Motor neuron (in vitro differentiated cells): ENCODE data around the gene NUMB. TPM values are rescaled to one million over a fixed set of nuclear protein-coding genes. Genes with fewer than 3 reads are reported as not detected.

ENCODE experiments used
- ATAC-seq, 8 experiments: fragments of 200-7000 bp; cut with Tn5 transposase; replicated peaks in 6 of 8; 2 replicates each; pipeline ENCODE4 v1.8.0; 2021; ENCODE audit warnings: mild to moderate bottlenecking in 8 of 8, moderate library complexity in 8 of 8
- H3K27ac ChIP-seq, 2 donors: fragments of 250-450 bp; sonication (Bioruptor Pico); 2 replicates each; pipeline ENCODE4 v1.9.0; 2021; ENCODE audit warnings: antibody characterized with exemption in 2 of 2, mild to moderate bottlenecking in 2 of 2, moderate library complexity in 1 of 2
- H3K4me1 ChIP-seq, 2 donors: fragments of 250-450 bp; sonication (Bioruptor Pico); replicated peaks in 1 of 2; 2 replicates each; pipeline ENCODE4 v1.6.1; 2021; ENCODE audit warnings: antibody characterized with exemption in 2 of 2, mild to moderate bottlenecking in 2 of 2, moderate library complexity in 1 of 2
- H3K4me3 ChIP-seq, 5 donors: fragments of 250-450 bp; sonication (Bioruptor Pico); 2 replicates each; pipeline ENCODE4 v1.9.0; 2021; ENCODE audit warnings: antibody characterized with exemption in 5 of 5, mild to moderate bottlenecking in 5 of 5, moderate library complexity in 4 of 5
- WGBS, 10 experiments: fragments of 450-650 bp; shearing (Covaris generic); methylation state at CpG; one replicate each; pipeline ENCODE4 v1.0.0; 2022; 5-methylcytosine and 5-hydroxymethylcytosine counted together
- in situ Hi-C, 9 experiments: fragments of 400-800 bp; cut with MboI; loops; one replicate each; pipeline ENCODE4 v1.15.0; 2021; ENCODE audit warnings: low sequenced_read_pairs in 9 of 9, low pct_unique_long_range_greater_than_20kb in 2 of 9; ENCODE audit not compliant: unreplicated experiment in 9 of 9
- total RNA-seq, 8 experiments: library from RNA; unstranded; fragments of 300-600 nt; gene quantifications; 2 replicates each; pipeline versions ENCODE4 v1.2.3 to v1.2.4, GENCODE V29; 2022

Gene NUMB
- total RNA-seq, 8 experiments from 2014 or later = 13.4 to 56.8 (median 25.3) TPM

DNA sequence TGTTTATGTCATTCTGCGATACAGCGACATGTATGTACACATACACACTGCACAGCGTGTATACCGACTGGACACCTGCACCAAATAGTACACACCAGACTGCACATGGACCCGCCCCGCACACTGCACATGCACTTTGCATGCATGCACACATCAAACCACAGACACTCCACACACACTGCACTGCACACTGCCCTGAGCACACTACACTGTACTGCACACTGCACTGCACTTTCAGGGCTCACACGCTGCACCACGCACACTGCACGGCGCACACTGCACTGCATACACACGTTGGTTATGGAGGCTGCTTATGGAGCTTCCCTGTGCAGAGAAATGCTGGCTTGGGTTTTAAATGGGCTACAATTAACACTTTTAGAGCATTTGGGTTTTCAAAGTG lies 219.4 kb downstream of the NUMB start:
- Histone ChIP-seq H3K4me3 (no peak overlapping the region), H3K4me1 (peaks cover 19 to 36% of the 10 kb centered on the region in 2 donors), H3K27ac (no peak overlapping the region)
- no peak for ATAC-seq
- 30 to 100% (median 86%) methylated on average over 1 to 11 of the region's 11 CpGs; no CpG with 5 or more reads in 3 of the 10 experiments for WGBS, 10 experiments
- in situ Hi-C loops = no loop called here

- in situ Hi-C loops = no loop called here
- Histone ChIP-seq H3K4me3 (no peak overlapping the region), H3K4me1 (peaks cover 19 to 36% of the 10 kb centered on the region in 2 donors), H3K27ac (no peak overlapping the region)
- peak in 4 of 8 experiments; percentile 2 to 24 (median 18) for ATAC-seq
- 15 to 80% (median 31%) methylated on average over 2 to 6 of the region's 10 CpGs; no CpG with 5 or more reads in 3 of the 10 experiments for WGBS, 10 experiments
Measured at GRCh38 chr14:73238424-73238852, 219.9 kb downstream of the NUMB start.

DNA sequence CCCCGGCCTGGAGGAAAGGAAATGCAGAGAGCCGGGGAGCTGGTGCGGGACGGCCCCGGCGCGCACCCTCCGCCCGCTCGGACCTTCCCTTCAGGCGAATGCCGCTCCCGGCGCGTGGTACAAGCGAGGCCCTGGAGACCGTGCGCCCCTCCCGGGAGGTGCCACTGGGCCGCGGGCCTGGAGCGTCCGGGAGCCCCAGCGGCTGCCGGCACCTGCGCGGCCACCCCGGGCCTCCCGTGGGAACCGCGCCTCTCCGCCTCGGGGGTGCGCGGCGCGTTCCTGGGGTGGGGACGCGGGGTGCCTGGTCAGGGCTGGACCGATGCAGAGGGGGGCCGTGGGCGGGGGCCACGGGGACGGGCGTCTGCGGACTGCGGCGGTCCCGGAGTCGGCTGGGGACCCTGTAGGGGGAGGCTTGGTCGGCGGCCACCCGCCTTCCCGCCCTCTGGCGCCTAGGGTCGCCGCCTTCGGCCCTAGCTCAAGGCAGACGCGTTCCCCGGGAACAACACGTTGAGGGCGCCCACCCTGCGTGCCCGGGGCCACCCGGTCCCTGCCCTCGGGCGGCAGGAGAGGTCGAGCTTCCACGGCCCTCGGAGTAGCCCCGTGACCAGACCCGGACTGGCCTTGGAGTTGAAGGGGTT lies 220.4 kb downstream of the NUMB start:
- in situ Hi-C loops = no loop called here
- peak; percentile 12 to 59 (median 48) for ATAC-seq
- 0 to 10% methylated on average over 1 to 4 of the region's 73 CpGs; no CpG with 5 or more reads in 8 of the 10 experiments for WGBS, 10 experiments
- no peak overlapping the region for H3K27ac ChIP-seq
- peaks cover 19 to 36% of the 10 kb centered on the region in 2 donors for H3K4me1 ChIP-seq
- H3K4me3 ChIP-seq = peak overlapping the region; percentile 11 to 21 (median 16)

DNA sequence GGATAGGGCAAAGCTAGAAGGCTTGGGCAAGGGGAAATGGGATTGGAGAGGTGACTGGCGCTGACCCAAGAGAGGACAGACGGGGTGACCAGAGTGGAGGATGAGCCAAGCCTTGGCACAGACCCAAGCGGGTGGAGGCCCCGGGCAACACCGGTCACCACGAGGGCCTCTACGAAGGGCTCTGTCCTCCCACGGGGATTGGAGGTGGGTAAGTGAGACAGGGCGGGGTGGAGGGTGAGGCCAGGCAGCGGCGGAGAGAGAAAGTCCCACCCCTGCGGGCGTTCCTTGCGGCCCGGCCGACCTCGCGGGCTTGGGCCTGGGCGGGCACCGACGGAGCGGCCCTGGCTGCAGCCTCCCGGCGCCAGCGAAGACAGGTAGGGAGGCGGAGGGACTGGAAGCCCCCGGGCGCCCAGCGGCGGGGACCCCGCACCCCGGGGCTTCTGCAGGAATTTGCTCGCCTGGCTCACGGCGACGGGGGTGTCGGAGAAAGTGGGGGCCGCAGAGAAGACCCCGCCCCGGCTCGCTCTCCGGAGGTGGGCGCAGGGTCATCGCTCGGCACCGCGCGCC lies 221.0 kb downstream of the NUMB start, which contains the start of gene PAPLN:
PAPLN (plus strand) TSS at position 288 of the 567 bp plus-strand sequence. CDS start 2,273 bp downstream, outside the sequence.
- peaks cover 19 to 38% of the 10 kb centered on the region in 2 donors for H3K4me1 ChIP-seq
- no CpG with 5 or more reads among the region's 48 CpGs for WGBS, 10 experiments
- in situ Hi-C loops = no loop called here
- peak within 1 kb of the TSS; percentile 11 to 21 (median 16) for H3K4me3 ChIP-seq
- ATAC-seq = peak in 7 of 8 experiments; percentile 3 to 64 (median 34)
- no peak within 1 kb of the TSS for H3K27ac ChIP-seq

GRCh38 chr14:73236752-73237218 lies 221.6 kb downstream of the NUMB start:
- no peak for ATAC-seq
- in situ Hi-C loops = no loop called here
- 57 to 83% (median 66%) methylated on average over 4 to 7 of the region's 7 CpGs; no CpG with 5 or more reads in 2 of the 10 experiments for WGBS, 10 experiments
- Histone ChIP-seq H3K4me3 (no peak overlapping the region), H3K27ac (no peak overlapping the region), H3K4me1 (peaks cover 19 to 41% of the 10 kb centered on the region in 2 donors)

- Histone ChIP-seq H3K4me3 (no peak overlapping the region), H3K4me1 (peaks cover 19 to 41% of the 10 kb centered on the region in 2 donors), H3K27ac (no peak overlapping the region)
- ATAC-seq = no peak
- 53 to 100% (median 80%) methylated on average over 1 to 9 of the region's 11 CpGs; no CpG with 5 or more reads in 4 of the 10 experiments for WGBS, 10 experiments
- in situ Hi-C loops = no loop called here
Measured at GRCh38 chr14:73236157-73236556, 222.2 kb downstream of the NUMB start.

GRCh38 chr14:73235531-73236155 lies 222.7 kb downstream of the NUMB start:
- Histone ChIP-seq H3K4me1 (peaks cover 19 to 41% of the 10 kb centered on the region in 2 donors), H3K27ac (no peak overlapping the region), H3K4me3 (no peak overlapping the region)
- ATAC-seq = peak in 5 of 8 experiments; percentile 20 to 60 (median 55)
- in situ Hi-C loops = no loop called here
- WGBS, 10 experiments = 0 to 83% (median 3%) methylated on average over 1 to 4 of the region's 6 CpGs; no CpG with 5 or more reads in 5 of the 10 experiments

GRCh38 chr14:73234586-73235394 lies 223.6 kb downstream of the NUMB start:
- Histone ChIP-seq H3K4me1 (peaks cover 19 to 41% of the 10 kb centered on the region in 2 donors), H3K27ac (no peak overlapping the region), H3K4me3 (no peak overlapping the region)
- 70 to 96% (median 80%) methylated on average over 1 to 9 of the region's 11 CpGs; no CpG with 5 or more reads in 2 of the 10 experiments for WGBS, 10 experiments
- ATAC-seq = peak in 1 of 8 experiments; percentile 1
- in situ Hi-C loops = no loop called here

DNA sequence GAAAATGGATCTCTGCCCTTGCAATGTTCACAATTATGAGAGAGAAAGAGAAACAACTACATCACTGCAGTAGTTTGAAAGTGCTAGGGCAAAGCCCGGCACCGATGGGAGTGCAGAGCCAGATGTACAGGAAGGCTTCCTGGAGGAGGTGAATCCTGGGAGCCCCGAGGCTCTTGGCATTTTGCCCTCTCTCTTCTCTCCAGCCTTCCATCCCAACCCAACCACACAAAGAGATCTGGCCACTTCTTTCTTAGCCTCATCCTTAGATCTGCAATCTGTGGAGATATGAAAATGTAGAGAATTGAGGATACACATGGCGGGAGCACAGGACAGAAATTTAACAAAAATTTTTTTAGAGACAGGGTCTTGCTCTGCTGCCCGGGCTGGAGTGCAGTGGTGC lies 224.3 kb downstream of the NUMB start:
- Histone ChIP-seq H3K4me1 (peaks cover 16 to 41% of the 10 kb centered on the region in 2 donors), H3K4me3 (no peak overlapping the region), H3K27ac (no peak overlapping the region)
- WGBS, 10 experiments = 50 to 100% (median 85%) methylated on average over 1 to 3 of the region's 5 CpGs; no CpG with 5 or more reads in 4 of the 10 experiments
- in situ Hi-C loops = no loop called here
- no peak for ATAC-seq

GRCh38 chr14:73233564-73233963 lies 224.8 kb downstream of the NUMB start:
- 80 to 100% (median 88%) methylated on average over 1 to 5 of the region's 10 CpGs; no CpG with 5 or more reads in 4 of the 10 experiments for WGBS, 10 experiments
- H3K27ac ChIP-seq = no peak overlapping the region
- in situ Hi-C loops = no loop called here
- H3K4me1 ChIP-seq = peaks cover 17 to 41% of the 10 kb centered on the region in 2 donors
- no peak for ATAC-seq
- H3K4me3 ChIP-seq = no peak overlapping the region

GRCh38 chr14:73232984-73233383 lies 225.4 kb downstream of the NUMB start:
- H3K27ac ChIP-seq = no peak overlapping the region
- WGBS, 10 experiments = 71 to 100% (median 84%) methylated on average over 1 to 6 of the region's 8 CpGs; no CpG with 5 or more reads in 2 of the 10 experiments
- in situ Hi-C loops = no loop called here
- H3K4me3 ChIP-seq = no peak overlapping the region
- H3K4me1 ChIP-seq = peaks cover 22 to 41% of the 10 kb centered on the region in 2 donors
- peak in 1 of 8 experiments; percentile 4 for ATAC-seq
